Right cardiac atrium (tissue), 5 donors: ENCODE data around the gene GARRE1. TPM values are rescaled to one million over a fixed set of nuclear protein-coding genes. Genes with fewer than 3 reads are reported as not detected.
"Not testable (repeated sequence)": the region's sequence is repeated elsewhere in the genome, so short reads cannot be mapped to it uniquely, and the experiment has no call there.

ENCODE experiments used
- ATAC-seq, 2 donors: fragments of 200-7000 bp; cut with Tn5 transposase; one replicate each; pipeline versions ENCODE4 v1.8.0 to v1.9.1; 2020; ENCODE audit warnings: moderate library complexity in 2 of 2, mild to moderate bottlenecking in 1 of 2
- DNase-seq, 3 donors: peaks; one replicate each; pipeline ENCODE4 v3.0.0-alpha.2; 2020
- H3K27ac ChIP-seq: one replicate; pipeline ENCODE4 v1.5.1; 2013; ENCODE audit warnings: mild to moderate bottlenecking, low read length, control low read depth, moderate library complexity
- H3K27me3 ChIP-seq: one replicate; pipeline ENCODE4 v1.6.1; 2013; ENCODE audit not compliant: control insufficient read depth, insufficient read depth
- H3K4me1 ChIP-seq: one replicate; pipeline ENCODE4 v1.6.1; 2013; ENCODE audit warnings: low read length; ENCODE audit not compliant: control insufficient read depth, insufficient read depth
- H3K4me3 ChIP-seq: one replicate; pipeline ENCODE4 v1.5.1; 2013; ENCODE audit warnings: low read length, control low read depth
- H3K9me3 ChIP-seq: one replicate; pipeline ENCODE4 v1.6.1; 2013; ENCODE audit warnings: low read length; ENCODE audit not compliant: control insufficient read depth
- WGBS: extraction: QIAGEN DNeasy Blood & Tissue Kit; methylation state at CpG from one replicate; pipeline ENCODE4 v1.1.7; 2013; 5-methylcytosine and 5-hydroxymethylcytosine counted together
- intact Hi-C, 4 donors: fragments of 100-400 bp; cut with DNase I; formaldehyde crosslinking; loops; one replicate each; pipeline versions ENCODE4 v1.11.0 to v1.14.0; 2022 to 2023
- long read RNA-seq, 4 donors: library from polyadenylated mRNA; unstranded; transcript quantifications; one replicate each; pipeline ENCODE4 v2.0.0, GENCODE V29; 2020 to 2021
- polyA plus RNA-seq: library from polyadenylated mRNA; stranded (reverse); fragments of 200-250 nt; gene quantifications from one replicate; pipeline ENCODE4 v1.2.3, GENCODE V29; 2013
- total RNA-seq, 4 donors: library from RNA; stranded (reverse); fragmentation: NEBNext Ultra II Directional; extraction: Animal tissue kit (Norgen Biotek cat#: 25700); gene quantifications; one replicate each; pipeline ENCODE4 v1.2.1, GENCODE V29; 2021
- donor health status: healthy with polysubstance abuse.
- donor health status: DM: no; HTN: yes; CAD: no.
- donor health status: DM: no; HTN: no; CAD: no.
- donor health status: DM: no; HTN: yes; CAD: no; lungs with severe emphysema.
- donor health status: DM: yes; HTN: yes; CAD: no.

The GARRE1 gene
- total RNA-seq (10 to 100 TPM; 21.1 to 22.7 (median 22.2) TPM), polyA plus RNA-seq (10.6 TPM)
- long read RNA-seq, donor 1, full-length matches to known transcripts = 3 of 19 reads
- long read RNA-seq, donor 1, partial matches to known transcripts = 3 of 19 reads
- long read RNA-seq, donor 1, other reads (novel, unspliced or antisense) = 13 of 19 reads
- long read RNA-seq, donor 2, full-length matches to known transcripts = 1 of 9 reads
- long read RNA-seq, donor 2, partial matches to known transcripts = 7 of 9 reads
- long read RNA-seq, donor 2, other reads (novel, unspliced or antisense) = 1 of 9 reads
- long read RNA-seq, donor 3, full-length matches to known transcripts = 9 of 32 reads
- long read RNA-seq, donor 3, partial matches to known transcripts = 11 of 32 reads
- long read RNA-seq, donor 3, other reads (novel, unspliced or antisense) = 12 of 32 reads
- long read RNA-seq, donor 4, full-length matches to known transcripts = 2 of 11 reads
- long read RNA-seq, donor 4, partial matches to known transcripts = 8 of 11 reads
- long read RNA-seq, donor 4, other reads (novel, unspliced or antisense) = 1 of 11 reads

- Histone ChIP-seq H3K27ac (peak within 1 kb of the TSS; percentile 89), H3K27me3 (no peaks in the 10 kb centered on the region), H3K9me3 (no peaks in the 10 kb centered on the region), H3K4me1 (no peaks in the 10 kb centered on the region), H3K4me3 (peak within 1 kb of the TSS; percentile 89)
- ATAC-seq (peak; percentile 93 to 95), DNase-seq (peak; percentile 85 to 94 (median 94))
- under 1% methylated on average over 55 of the region's 56 CpGs for WGBS
- intact Hi-C loops = no loop called here
Observed at GRCh38 chr19:34254046-34254697, at the start of gene GARRE1. GARRE1 (plus strand) TSS chr19:34254554; CDS start chr19:34300474, 45,920 bp downstream.

GRCh38 chr19:34205324-34205723, 49.0 kb upstream of the GARRE1 start:
- H3K9me3 ChIP-seq, DNase-seq, H3K4me3 ChIP-seq, H3K27ac ChIP-seq, ATAC-seq, H3K27me3 ChIP-seq, intact Hi-C loops, H3K4me1 ChIP-seq: not testable (repeated sequence)
- 96% methylated on average over 7 of the region's 7 CpGs for WGBS

GRCh38 chr19:34208291-34208884, 46.0 kb upstream of the GARRE1 start:
- DNase-seq (no peak), ATAC-seq (no peak)
- 100% methylated on average over 1 of the region's 1 CpG for WGBS
- Histone ChIP-seq H3K27me3 (no peaks in the 10 kb centered on the region), H3K4me3 (no peak overlapping the region), H3K9me3 (no peaks in the 10 kb centered on the region), H3K4me1 (no peaks in the 10 kb centered on the region), H3K27ac (no peak overlapping the region)
- intact Hi-C loops = no loop called here

DNA sequence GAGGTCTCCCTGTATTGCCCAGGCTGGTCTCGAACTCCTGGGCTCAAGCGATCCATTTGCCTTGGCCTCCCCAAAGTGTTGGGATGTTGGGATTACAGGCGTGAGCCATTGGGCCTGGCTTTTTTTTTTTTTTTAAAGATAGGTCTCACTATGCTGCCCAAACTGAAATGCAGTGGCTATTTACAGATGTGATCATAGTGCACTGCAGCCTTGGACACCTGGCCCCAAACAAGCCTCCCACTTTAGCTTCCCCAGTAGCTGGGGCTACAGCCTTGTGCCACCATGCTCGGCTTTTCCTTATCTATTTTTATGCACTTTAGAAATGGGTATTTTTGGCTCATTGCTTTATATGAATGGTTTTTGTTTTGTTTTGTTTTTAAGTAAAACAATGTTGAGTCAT, 44.6 kb upstream of the GARRE1 start:
- Histone ChIP-seq H3K27ac (no peak overlapping the region), H3K4me1 (no peaks in the 10 kb centered on the region), H3K9me3 (no peaks in the 10 kb centered on the region), H3K4me3 (no peak overlapping the region), H3K27me3 (no peaks in the 10 kb centered on the region)
- ATAC-seq (no peak), DNase-seq (no peak)
- intact Hi-C loops = no loop called here
- 91% methylated on average over 4 of the region's 4 CpGs for WGBS

GRCh38 chr19:34213283-34213682, 41.1 kb upstream of the GARRE1 start:
- Histone ChIP-seq H3K27me3 (no peaks in the 10 kb centered on the region), H3K4me1 (no peaks in the 10 kb centered on the region), H3K4me3 (no peak overlapping the region), H3K9me3 (no peaks in the 10 kb centered on the region), H3K27ac (no peak overlapping the region)
- ATAC-seq (no peak), DNase-seq (no peak)
- intact Hi-C loops = no loop called here
- WGBS = 88% methylated on average over 2 of the region's 2 CpGs

- Histone ChIP-seq H3K4me3 (no peak overlapping the region), H3K27me3 (no peaks in the 10 kb centered on the region), H3K4me1 (no peaks in the 10 kb centered on the region), H3K9me3 (no peaks in the 10 kb centered on the region), H3K27ac (no peak overlapping the region)
- intact Hi-C loops = no loop called here
- WGBS = 99% methylated on average over 4 of the region's 4 CpGs
- no peak for DNase-seq
- no peak for ATAC-seq
Observed at GRCh38 chr19:34214040-34214439, 40.3 kb upstream of the GARRE1 start.

- intact Hi-C loops = no loop called here
- ATAC-seq (no peak), DNase-seq (no peak)
- Histone ChIP-seq H3K27me3 (no peaks in the 10 kb centered on the region), H3K27ac (no peak overlapping the region), H3K9me3 (no peaks in the 10 kb centered on the region), H3K4me1 (no peaks in the 10 kb centered on the region), H3K4me3 (no peak overlapping the region)
- 94% methylated on average over 3 of the region's 3 CpGs for WGBS
Observed at GRCh38 chr19:34215006-34215665, 39.2 kb upstream of the GARRE1 start.

GRCh38 chr19:34215666-34216038, 38.7 kb upstream of the GARRE1 start:
- intact Hi-C loops = no loop called here
- no peak overlapping the region for H3K27ac ChIP-seq
- ATAC-seq (no peak), DNase-seq (no peak)
- no peaks in the 10 kb centered on the region for H3K9me3 ChIP-seq
- no peak overlapping the region for H3K4me3 ChIP-seq
- 98% methylated on average over 3 of the region's 3 CpGs for WGBS
- no peaks in the 10 kb centered on the region for H3K4me1 ChIP-seq
- H3K27me3 ChIP-seq = no peaks in the 10 kb centered on the region

DNA sequence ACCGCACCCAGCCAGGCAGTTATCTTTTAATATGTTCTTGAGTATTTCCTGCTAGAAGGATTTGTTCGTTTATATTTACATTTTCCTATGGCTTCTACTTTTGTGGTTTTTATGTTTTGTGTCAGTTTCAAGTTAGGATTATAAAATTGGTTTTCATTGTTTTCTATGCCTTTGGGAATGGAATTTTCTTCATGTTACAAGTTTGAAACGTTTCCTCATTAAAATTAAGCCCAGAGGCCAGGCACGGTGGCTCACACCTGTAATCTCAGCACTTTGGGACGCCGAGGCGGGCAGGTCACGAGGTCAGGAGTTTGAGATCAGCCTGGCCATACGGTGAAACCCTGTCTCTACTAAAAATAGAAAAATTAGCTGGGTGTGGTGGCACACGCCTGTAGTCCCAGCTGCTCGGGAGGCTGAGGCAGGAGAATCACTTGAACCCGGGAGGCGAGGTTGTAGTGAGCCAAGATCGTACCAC, 37.6 kb upstream of the GARRE1 start:
- H3K9me3 ChIP-seq, H3K4me1 ChIP-seq, ATAC-seq, H3K27me3 ChIP-seq, intact Hi-C loops, DNase-seq, H3K27ac ChIP-seq, H3K4me3 ChIP-seq: not testable (repeated sequence)
- 78% methylated on average over 14 of the region's 14 CpGs for WGBS

DNA sequence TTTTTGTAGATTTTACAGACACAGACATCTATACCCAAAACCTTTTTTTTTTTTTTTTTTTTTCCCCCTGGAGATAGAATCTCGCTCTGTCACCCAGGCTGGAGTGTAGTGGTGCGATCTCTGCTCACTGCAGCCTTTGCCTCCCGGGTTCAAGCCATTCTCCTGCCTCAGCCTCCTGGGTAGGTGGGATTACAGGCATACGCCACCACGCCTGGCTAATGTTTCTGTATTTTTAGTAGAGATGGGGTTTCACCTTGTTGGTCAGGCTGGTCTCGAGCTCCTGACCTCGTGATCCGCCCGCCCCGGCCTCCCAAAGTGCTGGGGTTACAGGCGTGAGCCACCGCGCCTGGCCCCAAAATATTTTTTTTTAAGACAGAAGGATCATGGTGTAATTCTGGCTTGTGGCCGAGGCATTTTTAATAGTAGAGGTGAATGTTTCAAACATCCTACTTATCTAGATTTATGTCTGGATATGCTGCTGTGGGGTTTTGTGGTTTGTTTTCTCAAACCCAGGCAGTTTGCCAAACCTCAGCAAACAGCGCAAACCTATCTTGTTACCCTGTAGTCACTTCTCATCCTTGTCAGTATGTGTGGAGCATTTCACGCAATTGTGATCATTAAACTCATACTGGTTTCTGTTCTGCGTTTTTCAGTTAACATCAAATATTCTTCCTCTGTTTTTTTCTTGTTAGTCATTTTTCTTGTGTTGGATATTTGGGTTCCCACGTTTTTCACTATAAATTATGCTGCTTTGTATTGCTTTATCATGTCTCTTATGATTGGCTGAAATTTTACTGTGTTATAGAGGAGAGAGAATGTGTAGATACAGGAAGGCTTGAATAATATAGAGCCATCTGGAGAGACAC, 36.2 kb upstream of the GARRE1 start:
- H3K27ac ChIP-seq = no peak overlapping the region

More for the DNA sequence above, 36.2 kb upstream of the GARRE1 start:
- Histone ChIP-seq H3K9me3 (no peaks in the 10 kb centered on the region), H3K27me3 (no peaks in the 10 kb centered on the region), H3K4me3 (no peak overlapping the region), H3K4me1 (no peaks in the 10 kb centered on the region)
- 81% methylated on average over 18 of the region's 18 CpGs for WGBS
- DNase-seq (no peak), ATAC-seq (no peak)
- intact Hi-C loops = no loop called here
